Raji (cell line): Measurements from ENCODE around the gene DHRS3.

ENCODE experiments used
- POLR2A ChIP-seq: IDR thresholded peaks from 2 replicates; pipeline ENCODE4 v1.6.1; 2011; ENCODE audit warnings: low read depth, low read length, control low read depth; ENCODE audit not compliant: insufficient read depth

The DHRS3 gene

GRCh38 chr1:12518931-12519692, 98.9 kb downstream of the DHRS3 start:
- TF ChIP-seq POLR2A = no peak
